ENCODE measurements around the gene CHSY1.

The CHSY1 gene

GRCh38 chr15:101148881-101149664 lies 102.8 kb downstream of the CHSY1 start:
- H3K4me1 ChIP-seq (ENCODE audit: control insufficient read depth, insufficient read depth, low read length) = no peaks in the 10 kb centered on the region

GRCh38 chr15:101148166-101148880 lies 103.5 kb downstream of the CHSY1 start:
- H3K9me3 ChIP-seq (ENCODE audit: control insufficient read depth in 2 of 2, low read length in 2 of 2) = peaks cover 0 to 2% of the 10 kb centered on the region in 2 donors
- H3K27me3 ChIP-seq (ENCODE audit: control insufficient read depth in 1 of 2, insufficient read depth in 2 of 2, low read length in 2 of 2) = no peaks in the 10 kb centered on the region
- no peak overlapping the region for H3K4me3 ChIP-seq (ENCODE audit: low read length in 2 of 2)
- no peak overlapping the region for H3K27ac ChIP-seq (ENCODE audit: low read length)
- no peak overlapping the region for H3K9ac ChIP-seq (ENCODE audit: low read length in 2 of 2)
- H3K4me1 ChIP-seq (ENCODE audit: control insufficient read depth, insufficient read depth, low read length) = no peaks in the 10 kb centered on the region
- no peaks in the 10 kb centered on the region for H3K36me3 ChIP-seq (ENCODE audit: control insufficient read depth in 2 of 2, insufficient read depth in 2 of 2, low read length in 2 of 2)

More at GRCh38 chr15:101148881-101149664, 102.8 kb downstream of the CHSY1 start:
- H3K27me3 ChIP-seq (ENCODE audit: control insufficient read depth in 1 of 2, insufficient read depth in 2 of 2, low read length in 2 of 2) = no peaks in the 10 kb centered on the region
- no peak overlapping the region for H3K4me3 ChIP-seq (ENCODE audit: low read length in 2 of 2)
- H3K9ac ChIP-seq (ENCODE audit: low read length in 2 of 2) = no peak overlapping the region
- peaks cover 0 to 2% of the 10 kb centered on the region in 2 donors for H3K9me3 ChIP-seq (ENCODE audit: control insufficient read depth in 2 of 2, low read length in 2 of 2)
- no peaks in the 10 kb centered on the region for H3K36me3 ChIP-seq (ENCODE audit: control insufficient read depth in 2 of 2, insufficient read depth in 2 of 2, low read length in 2 of 2)
- no peak overlapping the region for H3K27ac ChIP-seq (ENCODE audit: low read length)

- H3K4me3 ChIP-seq (ENCODE audit: low read length in 2 of 2) = no peak overlapping the region
- no peaks in the 10 kb centered on the region for H3K36me3 ChIP-seq (ENCODE audit: control insufficient read depth in 2 of 2, insufficient read depth in 2 of 2, low read length in 2 of 2)
- no peaks in the 10 kb centered on the region for H3K27me3 ChIP-seq (ENCODE audit: control insufficient read depth in 1 of 2, insufficient read depth in 2 of 2, low read length in 2 of 2)
- H3K4me1 ChIP-seq (ENCODE audit: control insufficient read depth, insufficient read depth, low read length) = no peaks in the 10 kb centered on the region
- H3K27ac ChIP-seq (ENCODE audit: low read length) = no peak overlapping the region
- H3K9ac ChIP-seq (ENCODE audit: low read length in 2 of 2) = no peak overlapping the region
- no peaks in the 10 kb centered on the region for H3K9me3 ChIP-seq (ENCODE audit: control insufficient read depth in 2 of 2, low read length in 2 of 2)
Observed at GRCh38 chr15:101147181-101147580, 104.7 kb downstream of the CHSY1 start.

GRCh38 chr15:101146118-101146702 lies 105.6 kb downstream of the CHSY1 start:
- H3K4me1 ChIP-seq (ENCODE audit: control insufficient read depth, insufficient read depth, low read length) = no peaks in the 10 kb centered on the region
- H3K27me3 ChIP-seq (ENCODE audit: control insufficient read depth in 1 of 2, insufficient read depth in 2 of 2, low read length in 2 of 2) = no peaks in the 10 kb centered on the region
- no peak overlapping the region for H3K27ac ChIP-seq (ENCODE audit: low read length)
- no peaks in the 10 kb centered on the region for H3K36me3 ChIP-seq (ENCODE audit: control insufficient read depth in 2 of 2, insufficient read depth in 2 of 2, low read length in 2 of 2)
- H3K9me3 ChIP-seq (ENCODE audit: control insufficient read depth in 2 of 2, low read length in 2 of 2) = no peaks in the 10 kb centered on the region
- H3K4me3 ChIP-seq (ENCODE audit: low read length in 2 of 2) = no peak overlapping the region
- no peak overlapping the region for H3K9ac ChIP-seq (ENCODE audit: low read length in 2 of 2)

- Histone ChIP-seq H3K4me1 (ENCODE audit: control insufficient read depth, insufficient read depth, low read length) (no peaks in the 10 kb centered on the region), H3K36me3 (ENCODE audit: control insufficient read depth in 2 of 2, insufficient read depth in 2 of 2, low read length in 2 of 2) (no peaks in the 10 kb centered on the region), H3K4me3 (ENCODE audit: low read length in 2 of 2) (no peak overlapping the region), H3K9me3 (ENCODE audit: control insufficient read depth in 2 of 2, low read length in 2 of 2) (no peaks in the 10 kb centered on the region), H3K27ac (ENCODE audit: low read length) (no peak overlapping the region), H3K9ac (ENCODE audit: low read length in 2 of 2) (no peak overlapping the region), H3K27me3 (ENCODE audit: control insufficient read depth in 1 of 2, insufficient read depth in 2 of 2, low read length in 2 of 2) (no peaks in the 10 kb centered on the region)
Observed at GRCh38 chr15:101145362-101145761, 106.5 kb downstream of the CHSY1 start.

GRCh38 chr15:101143321-101143720 lies 108.5 kb downstream of the CHSY1 start:
- H3K4me1 ChIP-seq (ENCODE audit: control insufficient read depth, insufficient read depth, low read length) = no peaks in the 10 kb centered on the region
- no peaks in the 10 kb centered on the region for H3K9me3 ChIP-seq (ENCODE audit: control insufficient read depth in 2 of 2, low read length in 2 of 2)
- no peak overlapping the region for H3K4me3 ChIP-seq (ENCODE audit: low read length in 2 of 2)
- no peaks in the 10 kb centered on the region for H3K36me3 ChIP-seq (ENCODE audit: control insufficient read depth in 2 of 2, insufficient read depth in 2 of 2, low read length in 2 of 2)
- H3K9ac ChIP-seq (ENCODE audit: low read length in 2 of 2) = no peak overlapping the region
- no peaks in the 10 kb centered on the region for H3K27me3 ChIP-seq (ENCODE audit: control insufficient read depth in 1 of 2, insufficient read depth in 2 of 2, low read length in 2 of 2)
- H3K27ac ChIP-seq (ENCODE audit: low read length) = no peak overlapping the region

GRCh38 chr15:101142711-101143110 lies 109.1 kb downstream of the CHSY1 start:
- H3K4me3 ChIP-seq (ENCODE audit: low read length in 2 of 2) = no peak overlapping the region
- no peaks in the 10 kb centered on the region for H3K27me3 ChIP-seq (ENCODE audit: control insufficient read depth in 1 of 2, insufficient read depth in 2 of 2, low read length in 2 of 2)
- H3K9ac ChIP-seq (ENCODE audit: low read length in 2 of 2) = no peak overlapping the region
- H3K27ac ChIP-seq (ENCODE audit: low read length) = no peak overlapping the region
- no peaks in the 10 kb centered on the region for H3K36me3 ChIP-seq (ENCODE audit: control insufficient read depth in 2 of 2, insufficient read depth in 2 of 2, low read length in 2 of 2)
- no peaks in the 10 kb centered on the region for H3K9me3 ChIP-seq (ENCODE audit: control insufficient read depth in 2 of 2, low read length in 2 of 2)
- H3K4me1 ChIP-seq (ENCODE audit: control insufficient read depth, insufficient read depth, low read length) = no peaks in the 10 kb centered on the region

GRCh38 chr15:101141926-101142527 lies 109.8 kb downstream of the CHSY1 start:
- no peaks in the 10 kb centered on the region for H3K4me1 ChIP-seq (ENCODE audit: control insufficient read depth, insufficient read depth, low read length)
- no peaks in the 10 kb centered on the region for H3K9me3 ChIP-seq (ENCODE audit: control insufficient read depth in 2 of 2, low read length in 2 of 2)
- H3K27ac ChIP-seq (ENCODE audit: low read length) = no peak overlapping the region
- no peaks in the 10 kb centered on the region for H3K36me3 ChIP-seq (ENCODE audit: control insufficient read depth in 2 of 2, insufficient read depth in 2 of 2, low read length in 2 of 2)
- no peak overlapping the region for H3K9ac ChIP-seq (ENCODE audit: low read length in 2 of 2)
- H3K27me3 ChIP-seq (ENCODE audit: control insufficient read depth in 1 of 2, insufficient read depth in 2 of 2, low read length in 2 of 2) = no peaks in the 10 kb centered on the region
- H3K4me3 ChIP-seq (ENCODE audit: low read length in 2 of 2) = no peak overlapping the region

- no peak overlapping the region for H3K9ac ChIP-seq (ENCODE audit: low read length in 2 of 2)
- no peaks in the 10 kb centered on the region for H3K27me3 ChIP-seq (ENCODE audit: control insufficient read depth in 1 of 2, insufficient read depth in 2 of 2, low read length in 2 of 2)
- no peak overlapping the region for H3K4me3 ChIP-seq (ENCODE audit: low read length in 2 of 2)
- no peaks in the 10 kb centered on the region for H3K36me3 ChIP-seq (ENCODE audit: control insufficient read depth in 2 of 2, insufficient read depth in 2 of 2, low read length in 2 of 2)
- H3K4me1 ChIP-seq (ENCODE audit: control insufficient read depth, insufficient read depth, low read length) = no peaks in the 10 kb centered on the region
- no peaks in the 10 kb centered on the region for H3K9me3 ChIP-seq (ENCODE audit: control insufficient read depth in 2 of 2, low read length in 2 of 2)
- no peak overlapping the region for H3K27ac ChIP-seq (ENCODE audit: low read length)
Observed at GRCh38 chr15:101140697-101141065, 111.2 kb downstream of the CHSY1 start.

GRCh38 chr15:101139986-101140696 lies 111.7 kb downstream of the CHSY1 start:
- Histone ChIP-seq H3K27ac (ENCODE audit: low read length) (no peak overlapping the region), H3K27me3 (ENCODE audit: control insufficient read depth in 1 of 2, insufficient read depth in 2 of 2, low read length in 2 of 2) (no peaks in the 10 kb centered on the region), H3K4me1 (ENCODE audit: control insufficient read depth, insufficient read depth, low read length) (no peaks in the 10 kb centered on the region), H3K9ac (ENCODE audit: low read length in 2 of 2) (no peak overlapping the region), H3K4me3 (ENCODE audit: low read length in 2 of 2) (no peak overlapping the region), H3K36me3 (ENCODE audit: control insufficient read depth in 2 of 2, insufficient read depth in 2 of 2, low read length in 2 of 2) (no peaks in the 10 kb centered on the region), H3K9me3 (ENCODE audit: control insufficient read depth in 2 of 2, low read length in 2 of 2) (no peaks in the 10 kb centered on the region)
